ENCODE measurements around the gene SDK1. TPM values are rescaled to one million over a fixed set of nuclear protein-coding genes. Genes with fewer than 3 reads are reported as not detected.

Gene SDK1
- total RNA-seq, 4 donors from 2014 or later = 1.2 to 1.8 (median 1.5) TPM

- Histone ChIP-seq H3K4me3 (no peak overlapping the region), H3K9me3 (no peaks in the 10 kb centered on the region), H3K27ac (no peak overlapping the region), H3K4me1 (no peaks in the 10 kb centered on the region), H3K36me3 (no peaks in the 10 kb centered on the region), H3K27me3 (peaks cover 0 to 14% (median 5%) of the 10 kb centered on the region in 3 donors)
- TF ChIP-seq POLR2A (IDR thresholded peaks at IDR 0.05) = no peak
- TF ChIP-seq CTCF (IDR thresholded peaks at IDR 0.05 in 4 of 5, conservative IDR thresholded peaks at IDR 0.05 in 1 of 5) = no peak
- intact Hi-C loops (cut with DNase I; ENCODE audit: low total_unique reads) = no loop called here
- in situ Hi-C loops (cut with MboI; ENCODE audit: low sequenced_read_pairs in 4 of 4) = no loop called here
- DNase-seq (no peak), ATAC-seq (no peak)
These were observed 708.4 kb downstream of the SDK1 start for GRCh38 chr7:4009211-4010060.

- H3K36me3 ChIP-seq = no peaks in the 10 kb centered on the region
- in situ Hi-C loops (cut with MboI; ENCODE audit: low sequenced_read_pairs in 4 of 4) = no loop called here
- DNase-seq (no peak), ATAC-seq (no peak)
- intact Hi-C loops (cut with DNase I; ENCODE audit: low total_unique reads) = no loop called here
- no peaks in the 10 kb centered on the region for H3K9me3 ChIP-seq
- no peaks in the 10 kb centered on the region for H3K4me1 ChIP-seq
- H3K27ac ChIP-seq = no peak overlapping the region
- peaks cover 0 to 14% (median 5%) of the 10 kb centered on the region in 3 donors for H3K27me3 ChIP-seq
- TF ChIP-seq CTCF (IDR thresholded peaks at IDR 0.05 in 4 of 5, conservative IDR thresholded peaks at IDR 0.05 in 1 of 5) (no peak), POLR2A (IDR thresholded peaks at IDR 0.05) (no peak)
- H3K4me3 ChIP-seq = no peak overlapping the region
These were observed 709.1 kb downstream of the SDK1 start for GRCh38 chr7:4010061-4010605.

- ATAC-seq (no peak), DNase-seq (no peak)
- H3K27ac ChIP-seq = no peak overlapping the region
- H3K36me3 ChIP-seq = no peaks in the 10 kb centered on the region
- intact Hi-C loops (cut with DNase I; ENCODE audit: low total_unique reads) (no loop called here), in situ Hi-C loops (cut with MboI; ENCODE audit: low sequenced_read_pairs in 4 of 4) (no loop called here)
- H3K27me3 ChIP-seq = peaks cover 0 to 14% (median 5%) of the 10 kb centered on the region in 3 donors
- H3K4me3 ChIP-seq = no peak overlapping the region
- TF ChIP-seq CTCF (IDR thresholded peaks at IDR 0.05 in 4 of 5, conservative IDR thresholded peaks at IDR 0.05 in 1 of 5) (no peak), POLR2A (IDR thresholded peaks at IDR 0.05) (no peak)
- H3K9me3 ChIP-seq = no peaks in the 10 kb centered on the region
- H3K4me1 ChIP-seq = no peaks in the 10 kb centered on the region
These were observed 710.0 kb downstream of the SDK1 start for GRCh38 chr7:4010923-4011656.

GRCh38 chr7:4013793-4014192 lies 712.7 kb downstream of the SDK1 start:
- H3K27ac ChIP-seq = no peak overlapping the region
- ATAC-seq = no peak

More at GRCh38 chr7:4013793-4014192, 712.7 kb downstream of the SDK1 start:
- in situ Hi-C loops (cut with MboI; ENCODE audit: low sequenced_read_pairs in 4 of 4) (no loop called here), intact Hi-C loops (cut with DNase I; ENCODE audit: low total_unique reads) (no loop called here)
- TF ChIP-seq CTCF (IDR thresholded peaks at IDR 0.05 in 4 of 5, conservative IDR thresholded peaks at IDR 0.05 in 1 of 5) (no peak), POLR2A (IDR thresholded peaks at IDR 0.05) (no peak)
- Histone ChIP-seq H3K9me3 (peaks cover 0 to 2% (median 0%) of the 10 kb centered on the region in 3 donors), H3K4me1 (no peaks in the 10 kb centered on the region), H3K36me3 (no peaks in the 10 kb centered on the region), H3K4me3 (no peak overlapping the region), H3K27me3 (peaks cover 0 to 9% (median 0%) of the 10 kb centered on the region in 3 donors)
- no peak for DNase-seq
